AG08396 (cell line): ENCODE data around the gene CDK5RAP2.
A peak's percentile ranks its signal among the peaks of the same experiment; 100 is the strongest.
"Not testable (repeated sequence)": the region's sequence is repeated elsewhere in the genome, so short reads cannot be mapped to it uniquely, and the experiment has no call there.

ENCODE experiments used
- DNase-seq: peaks from one replicate; pipeline ENCODE4 v3.0.0; 2012; ENCODE audit warnings: low spot score, mixed read lengths

The CDK5RAP2 gene

DNA sequence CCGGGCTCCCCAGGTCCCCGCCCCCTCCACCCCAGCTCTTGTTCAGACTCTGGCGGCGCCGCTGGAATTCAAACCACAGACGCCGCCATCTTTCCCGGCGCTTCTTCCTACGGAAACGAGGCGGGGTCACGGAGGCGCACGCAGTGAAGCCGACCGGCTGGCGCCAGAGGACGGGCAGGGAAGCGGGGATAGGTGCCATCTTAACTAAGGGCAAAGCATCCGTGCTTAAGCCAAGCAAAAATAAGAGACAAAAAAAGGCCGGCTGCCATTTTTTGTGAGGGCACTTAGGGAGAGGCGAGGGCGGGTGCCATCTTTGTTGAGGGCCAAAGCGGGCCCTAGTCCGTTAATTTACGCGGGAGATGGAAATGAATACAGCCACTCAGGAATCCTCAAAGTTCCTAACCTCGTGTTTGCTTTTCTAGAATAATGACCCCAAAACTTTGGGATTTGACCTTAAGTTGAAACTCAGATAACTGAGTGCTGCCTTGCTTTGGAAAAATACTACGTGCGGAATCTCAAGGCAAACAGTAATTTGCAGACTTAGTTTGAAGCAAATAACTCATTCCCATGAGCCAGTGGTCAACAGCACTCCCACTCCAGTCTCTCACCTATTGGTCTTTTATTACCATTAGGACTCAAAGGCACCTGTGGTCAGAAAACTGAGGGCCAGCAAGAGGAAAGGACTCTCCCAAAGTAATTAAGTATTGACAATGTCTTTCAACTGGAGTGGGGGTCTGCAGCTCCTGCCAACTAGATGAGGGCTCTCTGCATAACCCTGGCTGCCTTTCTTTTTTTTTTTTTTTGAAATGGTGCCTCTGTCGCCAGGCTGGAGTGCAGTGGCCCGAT is at the start of gene CDK5RAP2:
TSS of gene CDK5RAP2 (minus strand) at position 117 of the 846 bp plus-strand sequence. CDS start 189 bp downstream, outside the sequence.
- peak; percentile 93 for DNase-seq

DNA sequence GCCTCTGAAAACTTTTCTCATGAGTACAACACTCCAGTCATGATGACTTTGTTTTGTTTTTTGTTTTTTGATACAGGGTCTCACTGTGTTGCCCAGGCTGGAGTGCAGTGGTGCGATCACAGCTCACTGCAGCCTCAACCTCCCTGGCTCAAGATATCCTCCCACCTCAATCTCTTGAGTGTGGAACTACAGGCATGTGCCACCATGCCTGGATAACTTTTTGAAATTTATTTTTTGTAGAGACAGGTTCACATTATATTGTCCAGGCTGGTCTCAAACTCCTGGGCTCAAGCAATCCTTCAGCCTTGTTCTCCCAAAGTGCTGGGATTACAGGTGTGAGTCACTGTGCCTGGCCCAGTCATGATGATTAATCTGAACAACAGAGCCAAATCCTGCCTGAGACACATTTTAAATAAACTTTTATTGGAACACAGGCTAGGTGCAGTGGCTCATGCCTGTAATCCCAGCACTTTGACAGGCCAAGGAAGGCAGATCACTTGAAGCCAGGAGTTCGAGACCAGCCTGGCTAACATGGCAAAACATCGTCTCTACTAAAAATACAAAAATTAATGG is 49.0 kb upstream of the CDK5RAP2 start:
- DNase-seq: not testable (repeated sequence)

DNA sequence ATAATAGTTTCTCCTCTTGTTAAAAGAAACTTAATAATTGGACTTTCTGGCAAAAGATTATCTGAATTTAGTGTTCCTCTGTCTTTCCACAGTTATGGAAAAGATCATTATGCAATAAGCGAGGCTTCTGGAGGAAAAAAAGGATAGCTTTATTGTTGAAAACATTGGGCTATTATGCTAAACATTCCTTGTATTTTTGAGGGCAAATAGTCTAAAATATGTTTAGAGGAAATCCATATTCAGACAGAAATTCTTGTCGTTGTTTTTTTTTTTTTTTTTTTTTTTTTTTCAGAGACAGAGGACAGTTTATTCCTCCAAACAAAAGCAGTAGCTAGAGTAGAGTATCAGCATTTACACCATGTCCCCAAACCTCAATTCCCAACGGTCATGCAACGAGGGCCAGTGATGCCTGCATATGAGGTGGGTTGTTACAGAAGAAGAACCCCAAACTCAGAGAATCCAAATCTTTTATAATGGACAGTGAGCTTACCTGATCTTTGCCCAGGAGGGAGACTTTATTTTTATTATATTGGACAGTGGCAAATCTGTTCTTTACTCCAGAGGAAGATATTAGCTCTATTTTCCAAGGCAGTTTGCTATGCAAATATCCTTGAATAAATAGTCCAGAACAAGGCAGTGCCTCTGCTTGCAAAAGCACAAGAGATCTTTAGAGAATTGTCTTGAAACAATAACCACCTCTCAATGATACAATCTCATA is 48.4 kb upstream of the CDK5RAP2 start:
- no peak for DNase-seq

DNA sequence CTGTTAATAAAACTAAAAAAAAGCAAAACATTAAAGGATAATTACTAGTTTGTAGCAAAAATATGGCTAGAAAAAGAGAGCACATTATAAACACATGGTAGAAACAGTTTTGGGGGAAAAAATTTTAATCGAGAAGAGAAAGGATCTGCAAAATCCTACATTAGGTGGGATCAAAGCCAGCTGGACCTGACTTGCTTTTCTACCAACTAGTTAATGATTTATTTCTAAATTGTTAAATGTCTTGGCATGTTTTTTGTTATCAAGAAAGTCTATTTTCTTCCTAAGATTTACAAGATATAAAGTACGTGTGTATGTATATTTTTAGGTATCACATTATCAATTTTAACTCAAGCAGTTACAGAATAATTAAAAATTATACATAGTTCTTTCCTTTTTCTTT is 47.1 kb upstream of the CDK5RAP2 start:
- DNase-seq: no peak

DNA sequence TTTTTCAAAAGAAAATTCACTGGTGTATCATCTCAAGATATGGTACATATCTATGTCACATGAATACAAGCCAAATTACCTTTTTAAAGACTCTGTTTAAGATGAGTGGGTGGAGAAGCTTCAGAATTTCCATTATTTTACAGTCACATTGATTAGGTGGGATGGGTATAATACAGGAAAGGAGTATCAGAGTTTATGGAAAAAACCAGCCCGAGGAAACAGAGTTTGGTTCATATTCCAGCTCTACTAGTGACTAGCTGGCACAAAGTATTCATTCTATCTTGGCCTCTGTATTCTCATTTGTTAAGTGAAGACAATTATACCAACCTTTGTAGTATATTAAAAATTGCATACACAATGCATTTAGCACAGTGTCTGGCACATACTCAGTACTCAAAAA is 46.5 kb upstream of the CDK5RAP2 start:
- DNase-seq: no peak

DNA sequence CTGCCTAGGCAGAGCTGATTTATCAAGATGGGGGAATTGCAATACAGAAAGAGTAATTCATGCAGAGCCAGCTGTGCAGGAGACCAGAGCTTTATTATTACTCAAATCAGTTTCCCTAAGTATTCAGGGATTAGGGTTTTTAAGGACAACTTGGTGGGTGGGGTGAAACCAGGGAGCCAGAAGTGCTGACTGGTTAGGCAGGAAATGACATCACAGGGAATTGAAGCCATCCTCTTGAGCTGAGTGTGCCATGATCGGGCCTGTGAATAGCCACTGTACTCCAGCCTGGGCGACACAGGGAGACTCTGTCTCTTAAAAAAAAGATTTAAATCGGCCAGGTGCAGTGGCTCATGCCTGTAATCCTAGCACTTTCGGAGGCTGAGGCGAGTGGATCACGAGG is 45.3 kb upstream of the CDK5RAP2 start:
- no peak for DNase-seq

DNA sequence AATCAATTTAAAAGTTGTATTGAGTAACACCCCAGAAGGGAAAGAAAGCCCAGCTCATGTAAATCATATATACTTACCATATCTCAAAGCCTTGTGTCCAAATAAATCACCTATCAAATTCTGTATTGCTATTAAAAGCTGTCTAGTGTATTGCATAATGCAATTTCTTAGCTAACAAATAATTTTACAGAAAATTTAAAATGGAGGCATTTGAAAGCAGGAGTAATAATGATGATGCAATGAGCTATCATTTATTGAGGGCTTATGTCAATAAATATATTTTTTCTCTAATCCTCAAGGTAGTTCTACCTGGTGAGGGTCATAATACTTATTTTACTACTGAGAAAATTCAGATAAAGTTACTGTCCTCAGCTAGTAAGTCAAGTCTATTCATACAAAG is 42.8 kb upstream of the CDK5RAP2 start:
- no peak for DNase-seq

DNA sequence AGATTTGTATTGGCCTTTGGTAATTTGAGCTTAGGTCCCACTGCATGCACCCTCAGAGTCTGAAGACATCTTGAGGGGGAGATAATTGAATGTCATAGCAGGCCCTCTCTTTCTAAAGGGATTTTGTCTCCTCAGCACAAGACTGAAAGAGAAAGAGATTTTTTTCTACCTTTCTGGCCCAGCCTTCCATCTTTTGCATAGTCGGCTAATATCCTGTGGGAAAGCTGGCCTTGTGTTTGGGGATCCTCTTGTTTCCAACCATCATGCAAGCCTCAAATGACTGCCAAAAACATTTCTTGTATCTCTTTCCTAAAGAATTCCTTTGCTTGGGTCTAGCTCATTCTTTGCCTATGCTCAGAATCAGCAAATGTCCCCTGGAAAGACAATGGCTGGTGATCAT is 42.0 kb upstream of the CDK5RAP2 start:
- no peak for DNase-seq

DNA sequence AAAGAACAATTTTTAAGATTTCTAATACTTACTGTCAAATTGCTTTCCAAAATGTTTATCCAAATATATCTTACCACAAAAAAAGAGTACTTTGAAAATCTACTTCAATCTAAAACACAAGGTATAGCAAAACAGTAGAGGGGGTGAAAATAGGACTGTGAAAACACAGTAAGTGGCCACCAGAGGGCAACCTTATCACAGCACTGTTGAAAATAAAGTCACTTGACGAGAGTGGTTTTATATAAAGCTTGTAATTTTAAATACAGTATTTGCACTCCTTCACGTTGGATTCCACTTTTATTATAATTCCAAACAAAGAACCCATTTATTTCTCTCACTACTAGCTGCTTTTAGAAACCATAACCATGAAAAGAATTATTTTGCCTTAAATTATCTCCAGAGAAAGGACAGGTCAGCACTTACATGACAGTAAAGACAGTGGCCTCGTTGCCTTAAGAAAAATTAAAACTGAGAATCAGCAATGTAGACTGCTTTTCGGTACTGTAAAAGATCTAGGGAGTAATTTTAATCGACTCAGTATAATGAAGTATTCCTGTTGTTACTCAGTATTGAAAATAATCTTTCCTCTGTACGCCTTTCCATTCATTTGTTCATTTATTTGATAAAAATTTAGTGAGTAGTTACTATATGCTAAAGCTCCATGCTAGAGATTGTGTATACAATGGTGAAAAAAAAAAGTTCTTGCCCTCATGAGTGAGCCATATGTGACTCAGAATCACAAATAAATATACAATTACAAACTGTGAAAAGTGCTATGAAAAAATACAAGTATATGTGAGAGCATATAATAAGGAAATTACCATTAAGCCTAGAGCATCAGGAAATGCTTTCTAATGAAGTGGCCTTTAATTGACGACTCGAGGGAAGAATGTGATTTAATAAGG is 40.0 kb upstream of the CDK5RAP2 start:
- peak; percentile 48 for DNase-seq

DNA sequence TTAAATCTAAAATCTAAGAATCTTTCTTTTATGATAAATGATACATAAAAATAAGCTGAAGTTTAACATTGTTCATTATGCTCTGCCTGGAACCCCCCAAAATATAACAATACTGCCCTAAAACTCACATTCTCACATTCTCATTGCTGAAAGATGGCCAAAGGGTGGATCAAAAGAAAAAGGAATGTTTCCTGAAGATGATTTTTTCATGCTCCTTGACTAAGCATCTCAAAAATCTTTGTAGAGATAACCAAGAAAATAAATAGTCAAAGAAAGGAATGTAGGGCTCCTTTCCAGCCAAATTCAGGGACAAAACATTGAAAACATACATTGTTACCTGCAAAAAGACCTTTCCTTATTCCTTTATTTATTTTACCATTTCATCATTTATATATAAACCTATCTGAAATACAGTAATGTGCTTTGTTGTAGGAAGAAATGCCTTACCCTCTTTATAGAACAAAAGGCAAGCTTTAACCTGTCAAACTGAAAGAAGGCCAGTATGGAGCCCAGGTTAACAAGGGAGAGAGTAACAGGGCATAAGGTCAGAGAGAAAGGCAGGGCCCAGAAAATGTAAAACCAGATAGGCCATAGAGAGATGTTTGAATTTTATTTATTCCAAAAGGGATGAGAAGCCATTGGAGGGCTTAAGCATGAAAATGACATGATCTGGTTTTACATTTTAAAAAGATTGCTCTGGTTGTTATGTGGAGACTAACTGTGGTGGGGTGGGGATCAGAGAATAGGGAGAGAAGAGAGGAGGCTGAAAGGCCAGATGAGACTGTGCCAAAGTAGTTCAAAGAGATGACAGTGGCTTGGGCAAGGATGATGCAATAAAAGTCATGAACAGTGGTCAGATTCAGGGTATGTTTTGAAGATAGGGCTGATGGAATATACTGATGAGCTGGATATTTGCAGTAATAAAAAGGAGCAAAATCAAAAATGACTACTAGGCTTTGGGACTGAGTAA is 37.3 kb upstream of the CDK5RAP2 start:
- peak; percentile 18 for DNase-seq

DNA sequence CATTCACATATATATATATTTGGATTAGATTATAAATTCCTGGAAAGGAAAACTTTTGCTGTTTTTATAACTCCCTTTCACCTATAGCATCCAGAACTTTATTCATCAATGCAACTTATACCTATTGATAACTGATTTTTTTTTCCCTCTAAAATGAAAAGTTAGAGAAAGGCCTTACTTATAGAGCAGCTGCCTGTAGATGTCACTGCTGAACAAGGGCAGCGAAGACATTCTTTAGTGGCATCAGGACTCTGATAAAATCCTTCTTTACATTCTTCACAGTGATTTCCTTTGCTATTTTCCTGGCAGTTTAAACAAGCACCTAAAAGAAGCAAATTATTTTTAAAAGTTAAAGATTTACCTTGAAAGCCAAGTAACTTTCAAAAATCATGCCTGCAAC is 32.3 kb upstream of the CDK5RAP2 start:
- no peak for DNase-seq

DNA sequence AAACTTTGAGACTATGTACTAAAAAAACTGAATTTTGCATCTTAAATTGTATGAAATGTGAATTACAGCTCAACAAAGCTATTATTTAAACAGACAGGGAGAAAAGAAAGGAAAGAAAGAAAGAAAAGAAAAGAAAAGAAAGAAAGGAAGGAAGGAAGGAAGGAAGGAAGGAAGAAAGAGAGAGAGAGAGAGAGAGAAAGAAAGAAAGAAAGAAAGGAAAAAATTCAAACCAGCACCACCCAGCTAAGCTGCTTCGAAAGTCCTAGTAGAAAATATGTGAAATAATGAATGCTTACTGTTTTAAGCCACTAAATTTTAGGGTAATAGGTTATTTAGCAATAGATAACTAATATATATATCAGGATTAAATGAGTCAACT is 31.7 kb upstream of the CDK5RAP2 start:
- no peak for DNase-seq

DNA sequence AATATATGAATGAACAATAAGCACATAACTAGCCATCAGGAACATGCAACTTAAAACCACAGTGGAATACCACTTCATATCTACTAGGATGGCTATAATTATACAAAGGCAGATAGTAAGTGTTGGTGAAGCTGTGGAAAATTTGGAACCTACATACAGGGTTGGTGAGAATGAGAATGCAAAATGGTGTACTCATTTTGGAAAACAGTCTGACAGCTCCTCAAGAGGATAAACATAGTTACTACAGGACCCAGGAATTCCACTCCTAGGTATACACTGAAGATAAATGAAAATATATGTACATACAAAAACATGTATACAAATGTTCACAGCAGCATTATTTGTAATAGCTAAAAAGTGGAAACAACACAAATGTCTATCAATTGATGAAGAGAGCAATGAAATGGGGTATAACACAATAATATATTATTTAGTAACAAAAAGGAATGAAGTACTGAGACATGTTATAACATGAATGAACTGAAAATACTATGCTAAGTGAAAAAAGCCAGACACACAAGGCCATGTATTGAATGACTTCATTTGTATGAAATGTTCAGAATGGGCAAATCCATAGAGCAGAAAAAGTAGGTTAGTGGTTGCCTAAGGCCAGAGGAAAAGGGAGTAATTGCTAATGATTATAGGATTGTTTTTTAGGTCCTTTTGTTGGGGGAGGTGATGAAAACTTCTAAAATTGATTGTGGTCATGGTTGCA is 31.2 kb upstream of the CDK5RAP2 start:
- no peak for DNase-seq

DNA sequence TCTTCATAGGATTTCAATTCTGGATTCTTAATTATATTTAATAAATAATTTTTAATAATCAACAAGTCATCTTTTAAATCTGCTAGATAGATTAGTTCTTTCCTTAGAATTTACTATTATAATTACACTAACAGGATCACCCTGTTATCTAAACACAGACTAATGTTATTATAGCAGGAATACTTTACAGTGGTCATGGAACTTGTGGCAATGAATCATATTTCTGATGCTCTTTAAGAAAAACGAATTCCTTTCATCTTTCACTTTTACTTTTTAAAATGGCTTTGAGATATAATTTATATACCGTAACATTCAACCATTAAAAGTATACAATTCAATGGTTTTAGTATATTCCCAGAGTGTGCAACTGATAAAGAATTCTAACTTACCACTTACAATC is 29.7 kb upstream of the CDK5RAP2 start:
- DNase-seq: no peak

DNA sequence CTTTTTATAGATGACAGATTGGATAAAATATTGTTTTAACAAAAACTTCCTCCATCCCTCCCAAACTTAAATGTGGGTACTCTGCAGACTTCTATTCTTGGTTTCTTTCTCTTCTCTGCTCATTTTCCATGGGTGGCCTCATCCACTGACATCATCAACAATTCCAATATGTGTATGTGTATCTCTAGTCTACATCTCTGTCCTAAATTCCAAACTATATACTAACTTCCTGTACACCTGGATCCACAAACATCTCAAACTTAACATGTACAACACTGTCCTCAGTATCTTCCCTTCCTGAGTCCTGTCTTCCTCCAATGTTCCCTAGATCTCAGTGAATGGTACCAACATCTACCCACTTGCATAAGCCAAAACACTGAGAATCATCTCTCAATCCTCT is 28.5 kb upstream of the CDK5RAP2 start:
- DNase-seq: no peak

DNA sequence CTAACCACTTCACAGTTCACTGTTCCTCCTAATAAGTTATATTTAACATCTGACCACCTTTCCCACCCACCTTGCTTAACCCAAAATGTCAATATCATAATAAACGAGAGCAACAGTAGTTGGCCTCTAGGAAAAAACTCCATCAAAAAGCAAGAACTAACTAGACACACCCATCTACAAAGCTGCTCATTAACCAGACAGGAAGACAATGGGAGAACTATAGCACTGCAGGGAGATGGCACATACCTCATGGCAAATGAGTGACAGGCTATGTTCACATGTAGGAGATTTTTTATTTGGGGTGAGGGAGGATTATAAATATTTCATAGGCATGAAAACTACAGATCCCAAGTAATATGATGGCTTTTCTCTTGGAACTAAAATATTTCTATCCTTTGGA is 23.6 kb upstream of the CDK5RAP2 start:
- no peak for DNase-seq

DNA sequence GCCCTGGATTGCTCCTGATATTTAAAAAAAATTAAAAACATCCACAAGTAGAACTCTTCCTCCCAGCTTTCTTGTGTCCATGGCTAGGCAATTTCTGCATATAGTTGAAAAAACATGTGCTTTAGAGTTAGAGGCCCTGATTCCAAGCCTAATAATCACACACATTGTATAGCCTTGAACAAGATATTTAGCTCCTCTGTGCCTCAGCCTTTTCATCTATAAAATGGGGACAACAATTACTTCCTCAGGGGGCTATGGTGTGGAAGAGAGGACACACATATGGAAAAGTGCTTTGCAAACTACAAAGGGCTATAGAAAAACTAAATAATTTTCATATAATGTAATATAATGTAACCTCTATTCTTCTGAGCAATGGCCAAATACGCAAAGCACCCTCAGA is 23.0 kb upstream of the CDK5RAP2 start:
- no peak for DNase-seq

DNA sequence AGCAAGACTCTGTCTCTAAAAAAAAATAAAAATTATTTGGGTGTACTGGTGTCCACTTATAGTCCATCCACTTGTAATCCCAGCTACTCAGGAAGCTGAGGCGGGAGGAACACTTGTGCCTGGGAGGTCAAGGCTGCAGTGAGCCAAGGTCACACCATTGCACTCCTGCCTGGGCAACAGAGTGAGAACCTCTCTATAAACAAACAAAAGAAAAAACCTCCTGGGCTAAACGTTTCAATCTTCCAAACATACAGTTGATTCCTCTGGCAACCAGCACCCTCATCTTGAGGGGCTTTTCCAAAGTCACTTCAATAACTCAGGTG is 13.9 kb upstream of the CDK5RAP2 start:
- DNase-seq: no peak

DNA sequence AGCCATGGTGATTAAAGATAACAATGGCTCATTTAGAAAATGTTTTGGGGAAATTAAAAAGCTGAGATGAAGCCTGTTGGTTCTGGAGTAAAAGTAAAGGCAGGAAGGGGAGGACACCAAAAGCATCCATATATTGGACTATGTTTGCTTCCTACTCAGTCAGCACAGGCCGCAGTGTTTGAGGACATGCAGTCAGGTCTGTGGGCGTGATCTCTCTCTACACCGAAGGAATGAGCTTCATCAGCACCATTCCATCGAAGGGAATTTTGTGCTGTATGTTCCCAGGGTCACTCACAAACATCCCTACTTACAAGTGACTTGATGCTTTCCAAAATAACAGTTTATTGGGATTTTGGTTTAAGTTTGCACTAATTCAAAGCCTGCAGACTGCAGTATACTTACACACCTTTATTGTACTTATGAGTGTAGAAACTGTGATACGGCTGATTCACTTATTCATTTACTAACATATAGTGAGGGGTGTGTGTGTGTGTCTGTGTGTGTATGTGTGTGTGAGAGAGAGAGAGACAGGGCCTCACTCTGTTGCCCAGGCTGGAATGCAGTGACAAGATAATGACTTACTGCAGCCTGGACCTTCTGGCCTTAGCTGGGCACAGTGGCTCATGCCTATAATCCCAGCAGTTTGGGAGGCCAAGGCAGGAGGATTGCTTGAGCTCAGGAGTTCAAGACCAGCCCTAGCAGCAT is 13.4 kb upstream of the CDK5RAP2 start:
- no peak for DNase-seq

DNA sequence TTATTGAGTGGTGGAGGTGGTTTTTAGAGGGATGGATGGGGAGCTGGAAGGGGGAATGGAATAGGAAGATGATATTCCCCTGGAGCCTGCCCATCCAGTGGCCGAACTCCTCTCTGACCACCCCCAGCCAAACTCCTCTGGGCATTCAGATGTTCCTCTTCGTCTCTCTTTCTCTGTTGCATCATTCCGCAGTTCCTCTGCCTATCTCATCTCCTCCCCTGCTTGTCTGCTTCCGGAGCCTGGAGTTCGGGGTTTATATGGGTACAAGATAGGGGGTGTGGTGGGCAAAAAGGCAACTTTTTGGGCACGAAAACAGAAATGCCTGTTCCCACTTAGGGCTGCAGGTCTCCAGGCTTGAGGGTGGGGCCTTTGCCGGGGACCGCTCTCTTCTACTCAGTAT is 12.2 kb upstream of the CDK5RAP2 start:
- DNase-seq: no peak
